ENCODE measurements around the gene ANK3. TPM values are rescaled to one million over a fixed set of nuclear protein-coding genes. Genes with fewer than 3 reads are reported as not detected.

Gene ANK3
- total RNA-seq = 100 to 1,000 TPM in 1 of 2 donors, 10 to 100 TPM in 1; 41.0 to 113 TPM

DNA sequence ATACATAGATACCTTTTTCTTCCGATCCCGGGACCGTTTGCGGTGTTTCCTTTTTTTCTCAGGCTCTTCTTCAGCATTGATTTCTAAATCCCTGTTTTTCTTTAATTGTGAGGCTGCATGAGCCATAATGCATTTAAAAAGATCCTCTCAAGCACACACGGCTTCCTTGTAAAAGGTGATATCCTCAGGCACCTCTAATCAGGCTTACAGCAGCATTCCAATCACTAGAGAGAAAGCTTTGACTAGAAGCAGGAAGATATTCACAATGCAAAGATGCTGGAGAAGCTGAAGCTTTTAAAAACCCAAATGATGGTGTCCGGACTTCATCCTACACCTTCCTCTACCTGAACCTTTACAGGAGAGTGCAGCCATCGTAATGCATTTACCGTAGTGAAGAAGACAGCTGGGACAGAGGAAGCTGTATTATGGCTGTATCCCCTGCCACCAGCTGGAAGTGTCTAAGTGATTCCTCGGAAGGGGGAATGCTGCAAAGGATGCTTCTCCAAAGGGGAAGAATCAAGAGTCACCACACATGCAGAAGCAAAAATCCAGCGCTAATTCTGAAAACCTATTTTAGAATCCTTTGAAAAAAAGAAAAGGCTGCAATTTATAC lies at the start of gene ANK3:
Gene ANK3 (minus strand): TSS at position 463 of the 613 bp plus-strand sequence. CDS start 337 bp downstream, at position 126.
- no peak for DNase-seq
- no peak for ATAC-seq
- Histone ChIP-seq H3K9me3 (no peaks in the 10 kb centered on the region), H3K4me3 (no peak within 1 kb of the TSS), H3K27ac (peak within 1 kb of the TSS in 2 of 4 donors; percentile 33 to 49), H3K4me1 (no peaks in the 10 kb centered on the region), H3K36me3 (replicated peaks in 1 of 2; ENCODE audit: insufficient read depth in 1 of 2, low read depth in 2 of 2) (no peaks in the 10 kb centered on the region), H3K27me3 (no peaks in the 10 kb centered on the region)
- TF ChIP-seq, protein P1, sequence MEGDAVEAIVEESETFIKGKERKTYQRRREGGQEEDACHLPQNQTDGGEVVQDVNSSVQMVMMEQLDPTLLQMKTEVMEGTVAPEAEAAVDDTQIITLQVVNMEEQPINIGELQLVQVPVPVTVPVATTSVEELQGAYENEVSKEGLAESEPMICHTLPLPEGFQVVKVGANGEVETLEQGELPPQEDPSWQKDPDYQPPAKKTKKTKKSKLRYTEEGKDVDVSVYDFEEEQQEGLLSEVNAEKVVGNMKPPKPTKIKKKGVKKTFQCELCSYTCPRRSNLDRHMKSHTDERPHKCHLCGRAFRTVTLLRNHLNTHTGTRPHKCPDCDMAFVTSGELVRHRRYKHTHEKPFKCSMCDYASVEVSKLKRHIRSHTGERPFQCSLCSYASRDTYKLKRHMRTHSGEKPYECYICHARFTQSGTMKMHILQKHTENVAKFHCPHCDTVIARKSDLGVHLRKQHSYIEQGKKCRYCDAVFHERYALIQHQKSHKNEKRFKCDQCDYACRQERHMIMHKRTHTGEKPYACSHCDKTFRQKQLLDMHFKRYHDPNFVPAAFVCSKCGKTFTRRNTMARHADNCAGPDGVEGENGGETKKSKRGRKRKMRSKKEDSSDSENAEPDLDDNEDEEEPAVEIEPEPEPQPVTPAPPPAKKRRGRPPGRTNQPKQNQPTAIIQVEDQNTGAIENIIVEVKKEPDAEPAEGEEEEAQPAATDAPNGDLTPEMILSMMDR (IDR thresholded peaks at IDR 0.05) = no peak
- TF ChIP-seq POLR2A (IDR thresholded peaks at IDR 0.05) = no peak
- 83 to 87% methylated on average over 10 of the region's 10 CpGs for WGBS, 2 donors
- intact Hi-C loops (cut with DNase I) = no loop called here

DNA sequence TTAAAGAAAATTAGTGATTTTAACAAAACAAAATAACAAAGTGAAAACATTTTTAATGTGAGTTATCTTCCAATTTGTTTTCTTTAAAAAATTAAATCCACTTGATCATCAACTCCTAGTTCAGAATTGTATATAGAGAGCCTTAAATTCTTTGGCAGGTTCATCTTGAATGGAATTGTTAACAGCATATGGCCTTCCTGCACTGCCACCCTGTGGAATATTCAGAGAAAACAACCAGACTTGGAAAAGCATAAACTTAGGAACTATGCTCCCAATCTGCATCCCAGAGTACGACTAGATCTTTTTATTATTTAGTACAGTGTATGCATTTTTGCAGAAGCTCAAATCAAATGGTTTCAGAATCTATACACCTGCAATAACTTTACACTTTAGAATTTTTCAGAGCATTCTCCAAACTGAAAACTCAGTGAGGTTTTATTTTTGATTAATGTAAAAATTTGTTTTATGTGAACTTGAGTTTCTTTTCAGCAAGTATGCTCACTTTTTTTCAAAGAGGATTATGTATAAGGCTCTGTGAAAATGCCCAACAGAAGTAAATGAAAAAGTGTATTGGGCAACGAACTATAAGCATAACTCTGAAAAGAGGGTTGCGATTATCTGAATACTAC lies 44.9 kb upstream of the ANK3 start:
- no peak overlapping the region for H3K27ac ChIP-seq
- TF ChIP-seq POLR2A (IDR thresholded peaks at IDR 0.05) = no peak
- TF ChIP-seq, protein P1 (IDR thresholded peaks at IDR 0.05) = peak in 6 of 7 experiments; percentile 51 to 80 (median 72)
- DNase-seq = peak; percentile 39 to 58 (median 48)
- ATAC-seq = peak; percentile 59
- no peaks in the 10 kb centered on the region for H3K4me1 ChIP-seq
- 50 to 61% methylated on average over 3 of the region's 3 CpGs for WGBS, 2 donors
- H3K4me3 ChIP-seq = no peak overlapping the region
- H3K9me3 ChIP-seq = no peaks in the 10 kb centered on the region
- intact Hi-C loops (cut with DNase I) = loop anchor here (5.0 to 10.0 kb wide), 2 partner anchors 197 to 330 kb away; no protein-coding TSS in a partner anchor
- no peaks in the 10 kb centered on the region for H3K36me3 ChIP-seq (replicated peaks in 1 of 2; ENCODE audit: insufficient read depth in 1 of 2, low read depth in 2 of 2)
- no peaks in the 10 kb centered on the region for H3K27me3 ChIP-seq

DNA sequence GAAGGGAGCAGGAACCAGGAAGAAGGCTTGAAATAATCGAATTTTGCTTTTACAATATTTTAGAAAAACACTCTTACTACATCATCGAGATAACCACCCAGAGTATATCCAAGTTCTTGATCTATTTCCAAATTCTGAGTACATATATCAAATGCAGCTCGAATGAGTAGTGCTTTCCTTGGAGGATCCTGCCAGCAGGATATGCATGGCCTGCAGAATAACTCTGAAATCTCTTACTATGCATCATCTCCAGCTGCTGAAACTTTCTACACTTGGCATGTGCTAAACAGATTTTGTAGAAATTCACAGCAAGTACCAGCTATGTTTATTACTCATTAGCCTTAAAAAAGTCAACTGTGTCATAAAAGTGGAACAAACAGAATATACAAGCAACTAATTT lies 44.0 kb upstream of the ANK3 start:
- Histone ChIP-seq H3K4me3 (no peak overlapping the region), H3K27me3 (no peaks in the 10 kb centered on the region), H3K9me3 (no peaks in the 10 kb centered on the region), H3K4me1 (no peaks in the 10 kb centered on the region), H3K36me3 (replicated peaks in 1 of 2; ENCODE audit: insufficient read depth in 1 of 2, low read depth in 2 of 2) (no peaks in the 10 kb centered on the region), H3K27ac (no peak overlapping the region)
- ATAC-seq (no peak), DNase-seq (no peak)
- 58 to 63% methylated on average over 3 of the region's 3 CpGs for WGBS, 2 donors
- intact Hi-C loops (cut with DNase I) = loop anchor here (10.0 kb wide), 1 partner anchor 329 kb away; no protein-coding TSS in a partner anchor
- TF ChIP-seq, protein P1 (IDR thresholded peaks at IDR 0.05) = no peak
- no peak for TF ChIP-seq POLR2A (IDR thresholded peaks at IDR 0.05)

DNA sequence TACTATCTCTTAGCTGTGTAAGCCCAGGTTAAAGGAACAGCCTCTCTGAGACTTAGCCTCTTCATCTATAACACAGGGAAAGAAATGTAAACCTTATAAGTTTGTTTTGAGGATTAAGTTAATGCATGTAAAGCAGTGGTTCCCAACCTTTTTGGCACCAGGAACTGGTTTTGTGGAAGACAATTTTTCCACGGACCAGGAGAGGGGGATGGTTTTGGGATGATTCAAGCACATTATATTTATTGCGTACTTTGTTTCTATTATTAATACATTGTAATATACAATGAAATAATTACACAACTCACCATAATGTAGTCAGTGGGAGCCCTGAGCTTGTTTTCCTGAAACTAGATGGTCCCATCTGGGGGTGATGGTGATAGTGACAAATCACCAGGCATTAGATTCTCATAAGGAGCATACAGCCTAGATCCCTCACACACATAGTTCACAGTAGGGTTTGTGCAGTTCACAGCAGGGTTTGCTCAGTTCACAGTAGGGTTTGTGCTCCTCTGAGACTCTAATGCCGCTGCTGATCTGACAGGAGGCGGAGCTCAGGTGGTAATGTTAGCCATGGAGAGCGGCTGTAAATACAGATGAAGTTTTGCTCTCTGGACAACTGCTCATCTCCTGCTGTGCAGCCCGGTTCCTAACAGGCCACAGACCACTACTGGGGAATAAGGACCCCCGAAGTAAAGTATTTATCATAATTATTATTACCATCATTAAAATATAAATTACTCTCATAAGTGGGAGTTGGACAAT lies 41.3 kb upstream of the ANK3 start:
- DNase-seq (no peak), ATAC-seq (no peak)
- 76 to 81% methylated on average over 7 of the region's 7 CpGs for WGBS, 2 donors
- TF ChIP-seq, protein P1 (IDR thresholded peaks at IDR 0.05) = no peak
- TF ChIP-seq POLR2A (IDR thresholded peaks at IDR 0.05) = no peak
- Histone ChIP-seq H3K4me1 (no peaks in the 10 kb centered on the region), H3K27ac (no peak overlapping the region), H3K4me3 (no peak overlapping the region), H3K9me3 (no peaks in the 10 kb centered on the region), H3K27me3 (no peaks in the 10 kb centered on the region), H3K36me3 (replicated peaks in 1 of 2; ENCODE audit: insufficient read depth in 1 of 2, low read depth in 2 of 2) (no peaks in the 10 kb centered on the region)
- intact Hi-C loops (cut with DNase I) = loop anchor here (10.0 kb wide), 1 partner anchor 326 kb away; no protein-coding TSS in a partner anchor
